GM08714 (cell line): ENCODE data around the gene DDB1.
"Not testable (repeated sequence)": the region's sequence is repeated elsewhere in the genome, so short reads cannot be mapped to it uniquely, and the experiment has no call there.

Source experiments
- H3K4me3 ChIP-seq: fragments of 200-500 bp; sonication (Bioruptor generic); 2 replicates; pipeline ENCODE4 v1.5.1; 2014; ENCODE audit warnings: mild to moderate bottlenecking, low read length, inconsistent platforms
- ZNF274 ChIP-seq: IDR thresholded peaks from 2 replicates; pipeline ENCODE4 v1.6.1; 2012; ENCODE audit warnings: mild to moderate bottlenecking, low read depth, low read length

Gene DDB1

GRCh38 chr11:61265357-61265756, 67.5 kb downstream of the DDB1 start:
- no peak overlapping the region for H3K4me3 ChIP-seq
- no peak for TF ChIP-seq ZNF274

GRCh38 chr11:61264795-61265194, 68.1 kb downstream of the DDB1 start:
- TF ChIP-seq ZNF274, result no peak
- no peak overlapping the region for H3K4me3 ChIP-seq

GRCh38 chr11:61264371-61264770, 68.5 kb downstream of the DDB1 start:
- H3K4me3 ChIP-seq, result no peak overlapping the region
- no peak for TF ChIP-seq ZNF274

DNA sequence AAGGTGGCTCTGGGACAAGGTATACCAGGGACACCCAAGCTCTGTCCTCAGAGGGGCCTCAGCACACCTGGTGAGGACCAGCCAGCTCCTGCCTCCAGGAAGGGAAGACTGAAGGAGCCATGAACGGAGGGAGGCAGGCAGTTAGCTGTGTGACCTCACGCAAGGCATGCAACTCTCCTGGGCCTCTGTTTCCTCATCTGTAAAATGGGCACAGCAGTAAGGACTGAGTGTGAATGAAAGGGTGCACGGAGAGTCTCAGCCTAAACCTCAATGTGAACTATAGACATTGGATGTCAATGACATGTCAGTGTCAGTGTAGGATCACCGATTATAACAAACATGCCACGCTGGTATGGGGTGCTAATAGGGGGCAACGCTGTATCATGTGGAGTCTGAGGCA, 73.5 kb downstream of the DDB1 start:
- no peak for TF ChIP-seq ZNF274
- no peak overlapping the region for H3K4me3 ChIP-seq

DNA sequence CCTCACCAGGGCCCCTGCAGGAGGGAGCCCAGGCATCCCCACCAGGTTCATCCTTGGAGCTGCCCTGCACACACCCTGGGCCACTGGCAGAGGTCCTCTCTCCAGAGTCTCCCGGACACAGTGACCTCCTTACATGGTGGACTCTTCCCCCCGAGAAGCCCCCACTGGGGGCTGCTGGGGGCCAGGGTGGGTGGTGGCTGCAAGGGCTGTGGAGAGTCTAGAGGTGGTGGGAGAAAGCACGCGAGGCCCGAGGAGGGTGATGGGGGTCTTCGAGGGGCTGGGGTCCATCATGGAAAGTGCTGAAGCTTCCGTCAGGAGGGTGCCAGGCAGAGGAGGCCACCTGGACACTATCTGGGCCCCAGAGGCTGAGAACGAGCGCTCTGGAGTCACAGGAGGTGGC, 74.4 kb downstream of the DDB1 start:
- no peak for TF ChIP-seq ZNF274
- no peak overlapping the region for H3K4me3 ChIP-seq

DNA sequence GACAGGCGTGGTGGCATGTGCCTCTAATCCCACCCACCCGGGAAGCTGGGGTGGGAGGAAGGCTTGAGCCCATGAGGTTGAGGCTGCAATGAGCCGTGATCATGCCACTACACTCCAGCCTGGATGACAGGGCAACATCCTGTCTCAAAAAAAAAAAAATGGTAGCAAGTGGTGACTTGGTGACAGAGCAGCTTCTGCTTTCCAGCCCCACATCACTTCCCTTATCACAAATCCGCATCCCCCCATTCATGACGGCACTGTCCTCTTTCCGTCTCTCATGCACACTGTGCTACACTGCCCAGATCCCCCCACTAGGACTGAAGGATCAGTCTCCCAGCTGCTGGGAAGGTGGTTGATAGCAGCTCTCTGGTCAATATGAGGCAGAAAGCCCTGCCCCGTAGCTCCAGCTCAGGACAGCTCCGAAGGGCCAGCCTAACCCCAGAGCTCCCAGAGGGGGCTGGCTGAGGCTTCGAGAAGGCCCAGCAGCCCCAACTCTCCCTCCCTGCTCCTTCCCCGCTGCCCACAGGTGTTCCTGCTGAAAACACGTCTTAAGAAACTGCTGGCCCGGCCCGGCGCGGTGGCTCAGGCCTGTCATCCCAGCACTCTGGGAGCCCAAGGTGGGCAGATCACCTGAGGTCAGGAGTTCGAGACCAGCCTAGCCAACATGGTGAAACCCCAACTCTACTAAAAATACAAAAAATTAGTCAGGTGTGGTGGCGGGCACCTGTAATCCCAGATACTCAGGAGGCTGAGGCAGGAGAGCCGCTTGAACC, 76.0 kb downstream of the DDB1 start:
- no peak overlapping the region for H3K4me3 ChIP-seq
- no peak for TF ChIP-seq ZNF274

DNA sequence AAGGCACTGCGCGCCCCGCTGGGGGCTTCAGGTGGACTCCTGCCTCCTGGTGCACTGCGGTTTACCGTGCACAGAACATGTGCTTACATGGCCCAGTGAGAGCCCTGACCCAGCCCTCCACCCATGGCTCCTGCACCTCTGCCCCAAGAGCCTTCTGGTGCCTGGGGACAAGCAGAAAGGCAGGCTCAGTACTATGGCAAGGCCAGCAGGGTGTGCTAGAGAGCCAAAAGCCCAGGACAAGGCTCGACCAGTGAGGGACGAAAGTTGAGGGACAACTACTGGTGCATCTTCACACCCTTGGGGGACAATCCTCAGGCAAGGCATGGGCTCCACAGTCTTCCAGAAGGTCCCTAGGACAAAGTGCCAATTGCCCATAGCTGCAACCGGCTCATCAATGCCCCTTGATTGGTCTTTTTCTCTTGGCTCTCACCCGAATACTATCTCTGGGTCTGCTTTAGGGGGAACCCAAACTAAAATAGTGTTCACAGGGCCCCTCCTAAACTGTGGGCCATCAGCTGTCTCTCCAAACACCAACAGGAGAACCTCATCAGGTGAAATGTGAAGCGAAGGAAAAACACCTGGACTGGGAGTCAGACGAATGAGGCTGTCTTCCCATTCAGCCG, 78.4 kb downstream of the DDB1 start:
- H3K4me3 ChIP-seq, result no peak overlapping the region
- TF ChIP-seq ZNF274, result no peak

DNA sequence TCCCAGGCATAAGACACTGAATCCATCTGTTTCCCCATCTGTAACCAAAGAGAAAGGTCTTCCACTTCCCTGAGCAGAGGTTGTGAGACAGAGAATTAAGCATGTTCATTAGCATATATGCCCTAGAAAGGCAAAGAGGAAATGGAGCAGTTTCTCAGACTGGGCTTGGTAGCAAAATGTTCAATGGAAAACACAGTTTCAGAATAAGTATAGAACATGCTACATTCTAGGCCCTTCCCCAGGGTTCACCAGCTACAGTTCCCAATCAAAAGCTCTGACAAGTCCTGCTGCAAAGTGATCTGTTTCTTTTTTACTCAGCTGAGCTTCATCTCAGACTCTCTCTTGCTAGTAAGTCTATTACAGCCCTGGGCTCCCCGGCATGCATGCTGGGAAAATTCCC, 80.6 kb downstream of the DDB1 start:
- not testable (repeated sequence) for H3K4me3 ChIP-seq

DNA sequence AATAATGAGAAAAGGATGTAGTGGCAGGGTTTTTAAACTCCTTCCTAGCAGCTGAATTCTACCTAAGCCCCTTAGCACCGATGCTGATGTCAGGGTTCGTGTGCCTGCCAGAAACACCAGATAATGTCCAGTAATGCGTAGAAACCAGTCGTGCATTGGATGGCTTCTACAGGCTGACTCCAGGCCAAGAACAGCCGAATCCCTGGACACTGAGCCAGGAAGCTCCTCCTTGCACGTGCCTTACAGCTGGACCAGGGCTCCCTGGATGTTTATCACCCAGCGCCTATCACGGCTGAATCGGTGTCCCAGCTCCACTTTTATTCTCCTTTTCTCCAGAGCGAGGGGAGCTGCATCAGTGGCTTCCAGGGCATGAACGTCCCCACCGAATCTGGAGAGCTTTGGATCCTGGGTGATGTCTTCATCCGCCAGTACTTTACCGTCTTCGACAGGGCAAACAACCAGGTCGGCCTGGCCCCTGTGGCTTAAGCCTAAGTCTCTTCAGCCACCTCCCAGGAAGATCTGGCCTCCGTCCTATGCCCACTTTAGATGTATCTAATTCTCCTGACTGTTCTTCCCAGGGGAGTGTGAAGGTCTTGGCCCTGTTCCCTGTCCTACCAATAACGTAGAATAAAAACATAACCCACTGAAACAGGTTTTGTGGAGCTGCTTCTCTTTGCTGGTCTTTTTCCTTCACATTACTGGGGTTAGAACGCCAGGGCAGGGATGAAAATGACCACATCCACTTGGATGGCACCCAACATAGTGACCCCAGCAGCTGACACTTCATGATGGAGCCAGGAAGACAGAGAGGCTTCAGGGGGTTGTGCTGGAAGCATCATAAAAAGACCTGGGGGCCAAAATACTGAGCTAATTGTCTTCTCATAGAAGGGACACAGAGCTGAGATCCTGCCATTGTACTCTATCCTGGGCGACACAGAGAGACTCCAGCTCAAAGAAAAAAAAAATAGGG, 81.8 kb downstream of the DDB1 start:
- H3K4me3 ChIP-seq, result not testable (repeated sequence)
